K562 (cell line): Measurements from ENCODE around the gene NUP85. TPM values are rescaled to one million over a fixed set of nuclear protein-coding genes. Genes with fewer than 3 reads are reported as not detected.

Source experiments
- ATF7 ChIP-seq: fragments of 450-650 bp; IDR thresholded peaks from 2 replicates; pipeline ENCODE4 v1.7.1; 2014; ENCODE audit warnings: mild to moderate bottlenecking, moderate library complexity
- EHMT2 ChIP-seq: fragments of 450-650 bp; IDR thresholded peaks from 2 replicates; pipeline ENCODE4 v1.6.1; 2018; ENCODE audit warnings: antibody characterized with exemption
- KDM5B ChIP-seq: fragments of 200-600 bp; sonication (generic); IDR thresholded peaks from 2 replicates; pipeline ENCODE4 v1.6.1; 2012; ENCODE audit warnings: low read depth, mild to moderate bottlenecking, moderate library complexity, low read length, control low read depth, inconsistent platforms; ENCODE audit not compliant: insufficient replicate concordance
- MAFF ChIP-seq: IDR thresholded peaks from 2 replicates; pipeline ENCODE4 v1.6.1; 2012; ENCODE audit warnings: low read length, improper control_type of control experiment
- MAZ ChIP-seq, 2 experiments: fragments of 450-650 bp in 1 of 2; sonication (generic) in 1 of 2; formaldehyde crosslinking; IDR thresholded peaks in 1 of 2; conservative IDR thresholded peaks in 1 of 2; 2 replicates each; pipeline versions ENCODE4 v1.4.0 to v1.5.0; 2020; ENCODE audit warnings: mild to moderate bottlenecking in 1 of 2, missing genetic modification reagents in 1 of 2
- MXI1 ChIP-seq: IDR thresholded peaks from 2 replicates; pipeline ENCODE4 v1.6.1; 2011; ENCODE audit warnings: low read depth, mild to moderate bottlenecking, improper control_type of control experiment, low read length
- NUFIP1 ChIP-seq: fragments of 450-650 bp; IDR thresholded peaks from 2 replicates; pipeline ENCODE4 v1.6.1; 2018; ENCODE audit not compliant: partially characterized antibody
- POLR2B ChIP-seq: fragments of 450-650 bp; IDR thresholded peaks from 2 replicates; pipeline ENCODE4 v1.6.1; 2018; ENCODE audit warnings: low read depth; ENCODE audit not compliant: partially characterized antibody
- RBM34 ChIP-seq: fragments of 200-400 bp; formaldehyde crosslinking; IDR thresholded peaks from 2 replicates; pipeline ENCODE4 v1.6.1; 2018; ENCODE audit warnings: low read length, borderline replicate concordance; ENCODE audit not compliant: insufficient read depth
- RNF2 ChIP-seq: sonication (generic); IDR thresholded peaks from 2 replicates; pipeline ENCODE4 v1.6.1; 2016
- TBP ChIP-seq: optimal IDR thresholded peaks from 2 replicates; pipeline ENCODE3; 2011; ENCODE audit warnings: low read depth, low read length, improper control_type of control experiment
- TRIM24 ChIP-seq, 2 experiments: fragments of 450-650 bp; IDR thresholded peaks; 2 replicates each; pipeline ENCODE4 v1.6.1; 2016
- ZNF274 ChIP-seq: IDR thresholded peaks from 2 replicates; pipeline ENCODE4 v1.6.1; 2011; ENCODE audit warnings: low read depth, mild to moderate bottlenecking, low read length, moderate library complexity, borderline replicate concordance
- ZNF668 ChIP-seq: fragments of 250-450 bp; sonication (Bioruptor Pico); IDR thresholded peaks from 2 replicates; pipeline ENCODE4 v1.8.0; 2022; ENCODE audit warnings: mild to moderate bottlenecking, inconsistent platforms
- ZSCAN32 ChIP-seq: fragments of 450-650 bp; formaldehyde crosslinking; IDR thresholded peaks from 2 replicates; pipeline ENCODE4 v1.4.0; 2020; ENCODE audit warnings: mild to moderate bottlenecking, moderate library complexity
- polyA plus RNA-seq, 8 experiments: library from polyadenylated mRNA; depleted of rRNA in 4 of 8; stranded (reverse) in 5 of 8; unstranded in 3 of 8; fragments of >200 nt; fragmentation: Nextera tagmentation in 2 of 8; fragmentation: Illumina TruSeq in 1 of 8; extraction: Ambion mirVana in 2 of 8; extraction: Trizol in 1 of 8; gene quantifications; 2 replicates each; pipeline versions ENCODE4 v1.2.1 to v1.2.3, GENCODE V29; 2011 to 2014; ENCODE audit warnings: inconsistent platforms in 1 of 8, missing spikeins in 1 of 8
- total RNA-seq, 7 experiments: library from RNA; depleted of rRNA in 6 of 7; stranded (reverse); fragments of >200 nt in 6 of 7; fragmentation: Illumina TruSeq in 2 of 7; extraction: Trizol in 2 of 7; gene quantifications; 2 replicates each; pipeline versions ENCODE4 v1.2.1 to v1.2.3, GENCODE V29; 2011 to 2021; ENCODE audit warnings: low replicate concordance in 1 of 7
- TF ChIP-seq, protein P1 (sequence below): fragments of 250-450 bp; sonication (Bioruptor Pico); IDR thresholded peaks from 2 replicates; pipeline ENCODE4 v1.5.1; 2021; ENCODE audit warnings: mild to moderate bottlenecking
- TF ChIP-seq, protein P2 (sequence below): fragments of 250-450 bp; sonication (Bioruptor Pico); IDR thresholded peaks from 2 replicates; pipeline ENCODE4 v1.5.0; 2021; ENCODE audit warnings: mild to moderate bottlenecking, borderline replicate concordance
- TF ChIP-seq, protein P3 (sequence below): fragments of 450-650 bp; IDR thresholded peaks from 2 replicates; pipeline ENCODE4 v1.6.1; 2016; ENCODE audit warnings: antibody characterized with exemption
- TF ChIP-seq, protein P4 (sequence below), 2 experiments: fragments of 250-450 bp in 1 of 2; fragments of 450-650 bp in 1 of 2; sonication (Bioruptor Pico) in 1 of 2; IDR thresholded peaks; 2 replicates each; pipeline versions ENCODE4 v1.6.1 to v1.8.0; 2016 to 2021; ENCODE audit warnings: mild to moderate bottlenecking in 2 of 2, moderate library complexity in 2 of 2, missing compliant biosample characterization in 1 of 2, missing genetic modification characterization in 1 of 2

Gene NUP85
- total and polyA plus RNA-seq, 9 of the 15 experiments (the other 6 are each of a cell fraction or from before 2014, with no cell fraction given), result 50.2 to 177 (median 110) TPM

DNA sequence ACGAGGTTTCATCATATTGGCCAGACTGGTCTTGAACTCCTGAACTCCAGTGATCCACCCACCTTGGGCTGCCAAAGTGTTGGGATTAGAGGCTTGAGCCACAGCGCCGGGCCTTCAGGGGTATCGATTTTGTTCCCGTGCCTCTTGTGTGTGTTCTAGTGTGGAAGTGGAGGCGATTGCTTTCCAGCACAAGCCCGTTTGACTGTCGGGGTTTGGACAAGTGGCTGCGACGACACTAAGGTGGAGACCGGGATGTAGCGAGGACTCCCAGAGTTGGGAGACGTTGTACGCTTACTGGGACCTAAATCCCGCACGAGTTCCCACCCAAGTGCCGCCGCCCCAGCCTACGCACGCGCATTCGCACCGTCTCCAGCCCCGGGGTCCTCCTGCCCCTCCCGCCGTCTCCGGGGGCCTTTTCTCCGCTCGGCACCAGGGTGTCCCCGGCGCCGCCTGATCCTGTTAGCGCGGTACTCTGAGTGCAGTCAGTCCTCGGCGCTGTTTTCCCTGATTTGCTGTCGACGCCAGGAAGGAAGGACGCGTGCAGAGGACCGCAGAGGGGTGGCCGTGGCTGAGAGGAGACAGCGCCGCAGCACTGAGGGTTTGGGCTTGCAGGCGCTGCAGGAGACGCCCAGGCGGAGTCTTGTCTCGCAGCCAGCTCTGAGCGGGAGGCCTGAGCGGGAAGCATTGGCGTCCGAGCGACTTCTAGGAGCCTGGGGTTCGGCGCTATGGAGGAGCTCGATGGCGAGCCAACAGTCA is at the start of gene NUP85 (continued):
- TF ChIP-seq MAZ (CRISPR knock-in tag; conservative IDR thresholded peaks at IDR 0.05 in 1 of 2, IDR thresholded peaks at IDR 0.05 in 1 of 2) (peak; percentile 94 to 99), RNF2 (peak; percentile 23; the same call in 1 of the 2 replicates), ATF7 (peak; percentile 75), ZSCAN32 (peak; percentile 40), MAFF (no peak), NUFIP1 (no peak), KDM5B (peak; percentile 94), ZNF668 (CRISPR knock-in tag) (0 out of 2 replicates have a peak, but pooled peaks have one; percentile 25), RBM34 (no peak), POLR2B (peak; percentile 89), EHMT2 (0 out of 2 replicates have a peak, but pooled peaks have one; percentile 32), TRIM24 (IDR thresholded peaks at IDR 0.05) (peak in 1 of 2 experiments; percentile 11; a peak in 1 of 4 replicates), TBP (no peak), ZNF274 (no peak), MXI1 (peak; percentile 39; the same call in 1 of the 2 replicates)
- TF ChIP-seq, protein P1, sequence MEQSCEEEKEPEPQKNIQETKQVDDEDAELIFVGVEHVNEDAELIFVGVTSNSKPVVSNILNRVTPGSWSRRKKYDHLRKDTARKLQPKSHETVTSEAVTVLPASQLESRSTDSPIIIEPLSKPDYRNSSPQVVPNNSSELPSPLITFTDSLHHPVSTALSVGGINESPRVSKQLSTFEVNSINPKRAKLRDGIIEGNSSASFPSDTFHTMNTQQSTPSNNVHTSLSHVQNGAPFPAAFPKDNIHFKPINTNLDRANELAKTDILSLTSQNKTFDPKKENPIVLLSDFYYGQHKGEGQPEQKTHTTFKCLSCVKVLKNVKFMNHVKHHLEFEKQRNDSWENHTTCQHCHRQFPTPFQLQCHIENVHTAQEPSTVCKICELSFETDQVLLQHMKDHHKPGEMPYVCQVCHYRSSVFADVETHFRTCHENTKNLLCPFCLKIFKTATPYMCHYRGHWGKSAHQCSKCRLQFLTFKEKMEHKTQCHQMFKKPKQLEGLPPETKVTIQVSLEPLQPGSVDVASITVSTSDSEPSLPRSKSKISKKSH (CRISPR knock-in tag), result no peak
- TF ChIP-seq, protein P2, sequence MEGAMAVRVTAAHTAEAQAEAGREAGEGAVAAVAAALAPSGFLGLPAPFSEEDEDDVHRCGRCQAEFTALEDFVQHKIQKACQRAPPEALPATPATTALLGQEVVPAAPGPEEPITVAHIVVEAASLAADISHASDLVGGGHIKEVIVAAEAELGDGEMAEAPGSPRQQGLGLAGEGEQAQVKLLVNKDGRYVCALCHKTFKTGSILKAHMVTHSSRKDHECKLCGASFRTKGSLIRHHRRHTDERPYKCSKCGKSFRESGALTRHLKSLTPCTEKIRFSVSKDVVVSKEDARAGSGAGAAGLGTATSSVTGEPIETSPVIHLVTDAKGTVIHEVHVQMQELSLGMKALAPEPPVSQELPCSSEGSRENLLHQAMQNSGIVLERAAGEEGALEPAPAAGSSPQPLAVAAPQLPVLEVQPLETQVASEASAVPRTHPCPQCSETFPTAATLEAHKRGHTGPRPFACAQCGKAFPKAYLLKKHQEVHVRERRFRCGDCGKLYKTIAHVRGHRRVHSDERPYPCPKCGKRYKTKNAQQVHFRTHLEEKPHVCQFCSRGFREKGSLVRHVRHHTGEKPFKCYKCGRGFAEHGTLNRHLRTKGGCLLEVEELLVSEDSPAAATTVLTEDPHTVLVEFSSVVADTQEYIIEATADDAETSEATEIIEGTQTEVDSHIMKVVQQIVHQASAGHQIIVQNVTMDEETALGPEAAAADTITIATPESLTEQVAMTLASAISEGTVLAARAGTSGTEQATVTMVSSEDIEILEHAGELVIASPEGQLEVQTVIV (CRISPR knock-in tag), result no peak
- TF ChIP-seq, protein P3, sequence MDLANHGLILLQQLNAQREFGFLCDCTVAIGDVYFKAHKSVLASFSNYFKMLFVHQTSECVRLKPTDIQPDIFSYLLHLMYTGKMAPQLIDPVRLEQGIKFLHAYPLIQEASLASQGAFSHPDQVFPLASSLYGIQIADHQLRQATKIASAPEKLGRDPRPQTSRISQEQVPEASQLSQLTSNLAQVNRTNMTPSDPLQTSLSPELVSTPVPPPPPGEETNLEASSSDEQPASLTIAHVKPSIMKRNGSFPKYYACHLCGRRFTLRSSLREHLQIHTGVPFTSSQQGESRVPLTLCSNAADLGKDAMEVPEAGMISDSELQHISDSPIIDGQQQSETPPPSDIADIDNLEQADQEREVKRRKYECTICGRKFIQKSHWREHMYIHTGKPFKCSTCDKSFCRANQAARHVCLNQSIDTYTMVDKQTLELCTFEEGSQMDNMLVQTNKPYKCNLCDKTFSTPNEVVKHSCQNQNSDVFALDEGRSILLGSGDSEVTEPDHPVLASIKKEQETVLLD, result peak; percentile 82
- TF ChIP-seq, protein P4, sequence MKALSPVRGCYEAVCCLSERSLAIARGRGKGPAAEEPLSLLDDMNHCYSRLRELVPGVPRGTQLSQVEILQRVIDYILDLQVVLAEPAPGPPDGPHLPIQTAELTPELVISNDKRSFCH (CRISPR knock-in tag; IDR thresholded peaks at IDR 0.05), result no peak
- TF ChIP-seq, protein P4 (tag; IDR thresholded peaks at IDR 0.05), result peak; percentile 71
